NCI-H2196 (cell line): ENCODE measurements around the gene LIPI.
A peak's percentile ranks its signal among the peaks of the same experiment; 100 is the strongest.
"Not testable (repeated sequence)": the region's sequence is repeated elsewhere in the genome, so short reads cannot be mapped to it uniquely, and the experiment has no call there.

Experiments used
- DNase-seq: peaks from one replicate; lab custom pipeline; 2025; ENCODE audit not compliant: unreplicated experiment; lab: John Stamatoyannopoulos, UW

LIPI gene

DNA sequence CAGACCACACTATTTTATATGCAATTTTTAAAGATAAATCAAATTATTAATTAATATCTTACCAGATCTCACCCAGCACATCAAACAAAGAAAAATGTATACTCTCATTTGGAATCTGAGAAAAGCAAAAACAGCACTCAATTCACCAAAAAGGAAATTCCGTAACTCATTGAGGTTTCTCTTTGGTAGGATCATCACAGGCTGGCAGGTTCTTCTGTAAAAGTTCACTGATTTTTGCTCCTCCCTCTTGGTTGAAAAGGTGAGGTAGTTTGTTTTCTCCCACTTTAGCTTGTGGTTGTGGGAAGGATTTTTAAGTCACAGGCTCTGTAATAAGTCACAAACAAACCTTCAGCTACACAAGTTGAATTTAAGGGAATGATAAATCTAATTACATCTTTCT is at the start of gene LIPI:
Gene LIPI (minus strand): TSS at position 218 of the 400 bp plus-strand sequence. CDS start 110 bp downstream, at position 108.
- DNase-seq: no peak

DNA sequence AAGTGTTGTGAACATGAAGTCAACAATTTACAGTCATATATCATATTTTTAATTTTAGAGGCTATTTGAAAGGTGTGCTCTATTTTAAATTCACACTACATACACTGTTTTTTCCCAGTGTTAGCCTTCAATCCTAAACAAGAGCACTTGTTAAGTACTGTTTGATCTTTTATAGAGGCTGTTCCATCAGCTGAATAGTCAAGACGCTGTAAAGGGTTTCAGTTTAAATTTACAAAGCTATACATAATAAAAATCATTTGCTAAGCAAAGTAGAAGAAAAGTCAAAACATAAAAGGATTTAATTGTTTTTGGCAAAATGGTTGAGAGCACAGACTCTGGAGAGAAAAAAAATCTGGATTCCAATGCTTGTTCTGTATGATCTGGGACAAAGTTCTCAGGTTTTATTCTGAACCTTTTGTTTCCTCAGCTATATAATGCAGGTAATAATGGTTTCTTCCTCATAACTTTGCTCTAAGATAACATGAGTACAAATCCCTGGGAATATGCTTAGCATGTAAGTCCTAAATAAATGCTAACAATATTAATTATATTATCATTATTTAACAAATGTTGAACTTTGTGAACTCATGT is 49.5 kb upstream of the LIPI start:
- no peak for DNase-seq

DNA sequence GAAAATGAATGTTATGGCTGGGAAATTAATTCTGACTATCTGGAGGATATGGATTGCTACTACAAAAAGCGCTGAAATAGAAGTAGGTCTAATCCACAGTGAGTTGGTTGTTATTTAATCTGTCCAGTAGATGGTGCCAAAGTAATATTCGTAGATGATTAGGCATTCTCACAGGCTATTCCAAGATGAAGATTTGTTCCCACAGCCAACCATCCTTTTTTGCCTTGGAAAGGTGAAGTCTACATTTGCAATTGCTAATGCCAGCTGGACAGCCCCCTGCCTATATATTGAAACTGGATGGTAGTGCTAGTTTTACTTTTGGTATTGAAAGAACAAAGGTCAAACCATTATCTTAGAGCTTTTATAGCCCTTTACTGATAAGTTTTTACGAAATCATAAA is 49.0 kb upstream of the LIPI start:
- peak; percentile 34 for DNase-seq

DNA sequence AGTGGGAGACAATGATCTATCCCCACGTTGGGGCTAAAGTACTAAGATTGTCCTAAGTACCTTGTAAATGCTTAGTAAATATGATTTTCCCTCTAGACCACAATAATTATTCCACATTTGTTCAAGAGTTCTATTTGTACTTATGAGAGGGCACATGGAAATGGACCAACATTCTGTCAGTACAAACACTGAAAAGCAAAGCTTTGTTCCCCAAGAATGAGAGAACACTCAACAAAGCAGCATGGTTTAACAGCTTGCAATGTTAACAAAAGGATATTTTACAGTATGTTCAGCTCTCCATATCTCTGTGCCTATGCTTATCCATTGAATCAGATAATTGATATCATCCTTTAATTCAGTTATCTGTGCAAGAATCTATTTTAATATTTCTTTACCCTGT is 40.6 kb upstream of the LIPI start:
- no peak for DNase-seq

DNA sequence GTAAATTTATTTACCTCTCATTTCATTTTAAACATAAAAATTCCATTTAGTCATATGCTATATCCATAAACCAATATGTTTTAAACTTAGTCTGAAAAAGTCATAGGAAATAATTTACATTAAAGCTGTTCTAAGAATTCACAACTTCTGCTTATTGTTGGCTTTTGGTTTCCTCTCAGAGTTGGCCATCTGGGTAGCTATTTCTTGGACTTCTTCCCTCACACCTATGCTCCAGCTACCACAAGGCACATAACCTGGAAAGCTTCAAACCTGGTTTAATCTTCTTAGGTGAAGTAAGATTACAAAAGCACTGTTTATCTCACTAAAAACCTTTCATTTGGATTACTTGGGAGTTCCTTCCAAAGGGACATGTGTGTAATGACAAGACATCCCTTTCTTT is 35.0 kb upstream of the LIPI start:
- DNase-seq: no peak

DNA sequence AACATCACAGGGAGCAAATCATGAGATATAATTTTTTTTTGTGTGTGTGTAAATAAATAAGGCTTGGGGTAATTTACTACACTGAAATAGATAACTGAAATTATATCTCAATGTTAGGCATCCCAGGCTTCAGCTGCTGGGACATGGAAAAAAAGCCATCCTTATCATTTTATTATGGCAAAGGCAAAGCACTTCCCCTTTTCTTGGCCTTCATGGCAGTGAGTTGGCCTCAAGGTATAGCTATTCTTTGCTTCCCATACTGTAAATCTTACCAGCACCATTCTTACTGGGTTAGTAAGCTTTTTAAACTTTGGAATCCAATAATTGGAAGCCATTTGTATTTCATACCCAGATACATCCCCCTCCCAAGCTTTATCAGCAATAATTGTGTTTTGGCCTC is 34.2 kb upstream of the LIPI start:
- no peak for DNase-seq

DNA sequence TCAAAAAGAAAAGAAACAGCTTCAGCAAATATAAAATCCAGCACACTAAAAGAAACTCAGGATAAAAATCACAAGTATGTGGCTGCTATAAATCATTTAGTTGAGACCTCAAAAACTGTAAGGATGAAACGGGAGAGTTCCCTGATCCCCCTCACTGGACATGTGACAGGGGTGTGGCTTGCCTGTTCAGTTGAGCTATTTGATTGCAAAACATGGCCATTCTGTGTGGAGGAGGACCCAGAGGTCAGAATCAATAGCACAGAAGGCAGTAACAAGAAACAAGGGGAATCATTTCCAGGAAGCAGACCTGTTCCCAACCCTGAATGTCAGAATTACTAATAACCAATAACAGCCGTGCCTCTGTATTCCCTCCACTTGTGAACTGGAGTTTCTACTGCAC is 33.1 kb upstream of the LIPI start:
- no peak for DNase-seq

DNA sequence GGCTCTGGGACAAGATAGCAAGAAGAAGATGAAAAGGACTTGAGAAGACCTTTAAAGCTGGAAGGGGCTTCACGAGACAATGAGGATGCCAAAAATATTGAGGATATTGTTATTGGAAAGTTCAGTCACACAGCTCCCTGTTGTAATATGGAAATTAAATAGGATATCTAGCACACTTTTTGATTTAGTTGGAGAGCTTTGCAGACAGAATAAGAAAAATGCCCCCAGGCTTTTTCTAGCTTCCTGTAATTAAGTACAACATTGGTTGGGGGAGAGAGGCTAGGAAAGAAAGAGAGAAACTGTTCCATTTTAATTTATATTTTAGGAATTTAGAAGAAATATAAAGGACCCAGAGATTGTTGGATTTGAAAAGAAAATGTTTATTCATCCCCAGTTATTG is 32.7 kb upstream of the LIPI start:
- DNase-seq: no peak

DNA sequence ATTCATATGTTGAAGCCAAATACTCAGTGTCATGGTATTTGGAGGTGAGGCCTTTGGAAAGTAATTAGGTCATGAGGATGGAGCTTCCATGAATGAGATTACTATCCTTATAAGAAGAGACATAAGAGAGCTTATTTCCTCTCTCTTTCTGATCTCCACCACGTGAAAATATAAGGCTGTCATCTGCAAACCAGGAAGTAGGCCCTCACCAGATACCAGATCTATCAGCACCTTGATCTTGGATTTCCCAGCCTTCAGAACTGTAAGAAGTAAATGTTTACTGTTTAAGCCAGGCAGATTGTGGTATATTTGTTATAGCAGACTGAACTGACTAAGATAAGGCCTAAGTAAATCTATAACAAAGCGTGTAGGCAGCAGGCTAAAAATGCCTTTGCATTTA is 30.5 kb upstream of the LIPI start:
- DNase-seq: no peak

DNA sequence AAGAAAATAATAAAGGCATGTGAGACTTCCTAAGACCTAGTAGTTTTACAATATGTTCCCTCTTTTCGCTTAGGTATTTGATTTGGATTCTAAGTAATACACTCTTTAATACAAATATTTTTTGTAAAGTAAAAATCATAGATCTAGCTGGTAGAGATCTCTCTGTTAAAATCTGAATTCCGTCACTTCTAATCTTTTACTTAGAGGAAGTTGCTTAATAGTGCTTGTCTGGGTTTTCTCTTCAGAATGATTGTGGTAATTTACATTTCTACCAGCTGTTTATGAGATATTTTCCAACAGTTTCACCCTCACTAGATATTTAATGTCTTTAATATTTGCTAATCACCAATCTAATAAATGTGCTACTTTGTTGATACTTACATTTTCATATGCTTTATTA is 28.5 kb upstream of the LIPI start:
- DNase-seq: no peak

DNA sequence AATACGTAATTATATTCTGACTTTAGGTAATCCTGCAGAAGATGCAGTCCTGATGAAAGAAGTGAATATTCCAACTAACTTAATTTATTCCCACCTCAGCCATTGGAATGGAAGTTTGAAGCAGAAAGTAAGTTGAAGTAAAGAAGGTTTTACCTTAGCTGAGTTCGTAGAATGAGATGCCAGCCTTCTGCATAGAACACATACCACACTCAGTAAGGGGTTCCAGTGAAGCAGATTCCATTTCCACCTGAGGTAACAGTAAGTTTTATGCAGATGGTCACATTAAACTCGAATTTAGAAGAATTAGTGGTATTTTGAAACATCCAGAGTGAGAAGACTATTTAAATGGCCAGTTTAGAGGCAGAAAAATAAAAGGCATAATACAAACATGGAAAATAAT is 25.4 kb upstream of the LIPI start:
- DNase-seq: no peak

DNA sequence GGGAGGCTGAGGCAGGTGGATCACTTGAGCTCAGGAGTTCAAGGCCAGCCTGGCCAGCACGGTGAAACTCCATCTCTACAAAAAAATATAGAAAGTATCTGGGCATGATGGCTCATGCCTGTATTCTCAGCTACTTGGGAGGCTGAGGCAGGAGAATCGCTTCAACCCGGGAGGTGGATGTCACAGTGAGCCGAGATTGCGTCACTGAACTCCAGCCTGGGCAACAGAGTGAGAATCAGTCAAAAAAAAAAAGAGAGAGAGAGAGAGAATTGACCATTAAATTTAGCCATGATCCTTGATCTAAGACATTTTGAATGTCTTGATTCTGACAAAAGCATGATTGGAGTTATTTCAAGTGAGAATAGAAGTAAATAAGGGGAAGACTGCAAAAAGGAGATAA is 24.3 kb upstream of the LIPI start:
- no peak for DNase-seq

DNA sequence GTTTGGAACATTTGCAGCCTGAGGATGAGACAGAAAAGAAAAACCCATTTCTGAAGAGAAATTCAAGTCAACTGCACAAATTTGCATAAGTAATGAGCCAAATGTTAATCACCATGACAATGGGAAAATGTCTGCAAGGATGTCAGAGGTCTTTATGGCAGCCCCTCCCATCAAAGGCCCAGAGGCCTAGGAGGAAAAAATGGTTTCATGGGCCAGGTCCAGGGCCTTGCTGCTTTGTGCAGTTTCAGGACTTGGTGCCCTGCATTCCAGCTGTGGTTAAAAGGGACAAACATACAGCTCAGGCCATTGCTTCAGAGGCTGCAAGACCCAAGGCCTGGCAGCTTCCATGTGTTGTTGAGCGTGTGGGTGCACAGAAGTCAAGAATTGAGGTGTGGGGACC is 18.6 kb upstream of the LIPI start:
- no peak for DNase-seq

DNA sequence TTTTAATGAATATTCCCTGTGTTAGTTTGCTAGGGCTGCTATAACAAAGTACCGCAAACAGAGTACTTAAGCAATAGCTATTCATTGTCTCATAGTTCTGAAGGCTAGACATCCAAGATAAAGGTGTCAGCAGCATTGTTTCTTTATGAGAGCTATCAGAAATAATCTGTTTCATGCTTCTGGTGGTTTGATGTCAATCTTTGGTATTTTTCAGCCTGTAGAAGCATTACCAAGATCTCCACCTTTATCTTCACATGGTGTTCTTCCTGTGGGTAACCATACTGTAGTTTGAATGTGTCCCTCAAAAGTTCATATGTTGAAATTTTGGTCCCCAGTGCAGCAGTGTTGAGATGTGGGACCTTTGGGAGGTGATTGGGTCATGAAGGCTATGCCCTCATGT is 12.6 kb upstream of the LIPI start:
- DNase-seq: no peak

DNA sequence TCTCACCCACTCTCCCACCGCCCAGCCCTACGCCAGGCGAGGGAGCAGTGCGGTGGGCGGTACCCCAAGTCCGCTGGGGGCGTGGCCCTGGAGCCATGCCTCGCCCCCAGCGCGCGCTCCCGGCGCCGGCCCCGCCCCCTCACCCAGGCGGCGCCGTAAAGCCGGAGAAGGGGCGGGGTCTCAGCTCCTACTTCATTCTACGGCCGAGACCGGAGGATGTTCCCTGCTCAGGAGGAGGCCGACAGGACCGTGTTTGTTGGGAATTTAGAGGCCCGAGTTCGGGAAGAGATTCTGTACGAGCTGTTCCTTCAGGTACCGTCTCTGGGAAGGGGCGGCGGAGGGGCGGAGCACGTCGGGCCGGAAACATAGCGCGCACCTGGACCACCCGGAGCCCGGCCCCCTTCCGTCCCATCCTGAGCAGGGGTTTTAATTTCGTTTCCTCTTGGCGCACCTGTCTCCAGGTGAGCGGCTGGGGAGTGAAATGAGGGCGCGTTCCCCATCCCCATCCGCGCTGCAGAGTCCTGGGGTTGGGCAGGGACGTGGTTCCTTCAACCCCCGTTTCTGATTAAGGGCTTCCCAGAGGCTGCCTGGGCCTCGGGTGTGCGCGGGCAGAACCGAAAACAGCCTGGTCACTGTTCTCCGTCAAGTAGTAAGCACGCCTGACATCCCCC is 5.4 kb upstream of the LIPI start, which contains the start of gene RBM11:
Gene RBM11 (plus strand): TSS at position 187 of the 671 bp plus-strand sequence. CDS start 30 bp downstream, at position 217.
- peak; percentile 83 for DNase-seq

DNA sequence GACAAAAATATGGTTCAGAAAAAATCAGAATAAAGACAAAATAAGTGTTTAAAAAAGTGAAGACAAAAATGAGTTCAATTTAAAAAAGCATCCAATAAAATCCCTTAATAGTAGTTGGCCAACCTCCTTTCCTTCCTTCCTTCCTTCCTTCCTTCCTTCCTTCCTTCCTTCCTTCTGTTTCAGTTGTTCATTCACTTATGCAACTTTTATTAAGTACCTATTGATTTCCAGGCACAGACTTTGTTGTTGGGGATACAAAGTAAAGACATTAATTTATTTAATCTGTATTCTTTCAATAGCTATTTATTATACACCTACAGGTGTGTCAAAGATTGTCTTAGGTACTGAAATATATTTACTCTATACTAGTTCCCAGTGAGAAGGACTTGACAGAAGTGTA is 2.4 kb upstream of the LIPI start:
- DNase-seq: no peak

DNA sequence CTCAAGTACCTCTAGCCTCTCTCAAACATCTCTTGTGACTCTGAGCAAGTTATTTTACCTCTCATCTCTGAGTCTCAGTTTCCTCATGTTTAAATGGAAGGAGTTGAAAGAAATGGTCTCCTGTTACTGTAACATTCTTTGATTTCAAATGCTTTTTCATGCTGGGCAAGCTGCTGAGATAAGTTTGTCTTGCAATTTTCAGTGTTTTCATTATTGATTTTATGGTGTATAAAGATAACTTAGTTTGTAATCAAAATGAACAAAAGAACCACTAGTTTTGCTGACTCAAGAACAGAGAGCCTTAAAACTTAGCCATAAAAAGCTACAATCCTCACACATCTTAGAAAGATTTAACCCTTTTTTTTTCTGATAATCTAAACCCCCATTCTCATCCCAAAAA is 4.5 kb downstream of the LIPI start:
- DNase-seq: no peak

DNA sequence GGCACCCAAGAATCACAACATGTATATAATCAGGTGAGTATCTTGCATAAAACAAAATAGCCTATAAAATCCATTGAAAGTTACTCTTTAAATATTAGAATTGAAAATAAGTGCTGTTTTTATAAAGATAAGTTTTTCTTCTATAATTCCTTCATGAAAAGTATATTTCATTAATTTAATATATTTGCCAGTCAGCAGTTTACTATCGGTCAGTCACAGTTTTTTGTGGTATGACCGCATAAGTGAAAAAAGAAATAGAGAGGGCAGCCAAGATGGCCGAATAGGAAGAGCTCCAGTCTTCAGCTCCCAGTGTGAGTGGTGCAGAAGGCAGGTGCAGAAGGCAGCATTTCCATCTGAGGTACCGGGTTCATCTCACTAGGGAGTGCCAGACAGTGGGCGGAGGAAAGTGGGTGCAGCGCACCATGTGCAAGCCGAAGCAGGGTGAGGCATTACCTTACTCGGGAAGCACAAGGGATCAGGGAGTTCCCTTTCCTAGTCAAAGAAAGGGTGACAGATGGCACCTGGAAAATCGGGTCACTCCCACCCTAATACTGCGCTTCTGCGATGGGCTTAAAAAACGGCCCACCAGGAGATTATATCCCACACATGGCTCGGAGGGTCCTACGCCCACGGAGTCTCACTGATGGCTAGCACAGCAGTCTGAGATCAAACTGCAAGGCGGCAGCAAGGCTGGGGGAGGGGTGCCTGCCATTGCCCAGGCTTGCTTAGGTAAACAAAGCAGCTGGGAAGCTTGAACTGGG is 44.1 kb downstream of the LIPI start:
- DNase-seq: not testable (repeated sequence)

DNA sequence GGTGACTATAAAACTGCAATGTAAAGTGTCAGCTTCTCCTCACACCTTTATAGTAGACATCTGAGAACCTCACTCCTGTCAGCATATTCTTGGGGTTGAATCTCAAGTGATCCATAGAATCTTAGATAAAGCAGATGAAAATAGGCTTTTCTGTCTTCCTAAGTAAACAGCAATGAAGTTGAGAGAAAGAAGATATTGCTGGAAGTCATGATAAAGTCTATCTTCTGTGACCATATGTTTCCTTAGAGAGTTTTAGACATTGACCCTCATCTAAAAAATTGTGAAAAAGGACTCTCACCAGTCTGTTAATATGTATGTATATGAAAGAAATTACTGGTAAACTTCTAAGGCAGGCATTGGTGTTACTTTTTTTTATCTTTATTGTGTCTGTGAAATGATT is 66.8 kb downstream of the LIPI start:
- DNase-seq: no peak

DNA sequence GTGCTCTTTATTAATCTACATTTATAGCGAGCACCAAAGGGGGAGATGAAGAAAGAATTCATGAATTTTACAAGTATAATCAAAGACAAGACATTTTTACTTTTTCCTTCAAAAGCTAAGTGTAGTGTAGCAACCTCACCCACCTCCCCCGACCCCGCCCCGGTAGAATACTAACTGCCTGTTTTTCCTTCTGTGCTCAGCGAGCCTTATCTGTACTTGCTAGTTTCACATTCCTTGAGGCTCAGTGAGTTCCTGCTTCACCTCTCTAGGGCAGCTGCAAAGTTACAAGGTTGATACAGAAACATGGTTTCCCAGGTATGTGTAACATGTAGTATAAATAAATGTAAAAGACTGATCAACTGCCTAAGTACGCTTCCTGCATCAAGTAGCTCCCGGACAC is 86.5 kb downstream of the LIPI start:
- DNase-seq: no peak

DNA sequence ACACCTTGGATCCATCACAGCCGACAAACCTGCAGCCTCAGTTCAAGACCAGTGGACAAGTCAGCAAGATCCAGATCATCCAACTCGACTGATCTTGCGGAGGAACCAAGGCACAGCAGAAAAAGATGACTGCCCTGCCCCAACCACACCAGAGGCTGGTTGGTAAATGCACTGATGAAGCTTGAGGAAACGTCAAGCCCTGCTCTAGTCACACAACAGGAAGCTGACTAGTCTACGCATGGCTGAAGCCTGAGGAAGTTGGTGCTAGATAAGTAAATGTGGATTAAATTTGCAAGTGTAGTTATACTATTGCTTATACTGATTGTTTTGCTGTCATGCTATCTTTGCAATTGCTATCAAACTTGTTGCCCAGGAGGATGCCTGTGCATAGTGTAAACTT is 89.0 kb downstream of the LIPI start:
- no peak for DNase-seq

DNA sequence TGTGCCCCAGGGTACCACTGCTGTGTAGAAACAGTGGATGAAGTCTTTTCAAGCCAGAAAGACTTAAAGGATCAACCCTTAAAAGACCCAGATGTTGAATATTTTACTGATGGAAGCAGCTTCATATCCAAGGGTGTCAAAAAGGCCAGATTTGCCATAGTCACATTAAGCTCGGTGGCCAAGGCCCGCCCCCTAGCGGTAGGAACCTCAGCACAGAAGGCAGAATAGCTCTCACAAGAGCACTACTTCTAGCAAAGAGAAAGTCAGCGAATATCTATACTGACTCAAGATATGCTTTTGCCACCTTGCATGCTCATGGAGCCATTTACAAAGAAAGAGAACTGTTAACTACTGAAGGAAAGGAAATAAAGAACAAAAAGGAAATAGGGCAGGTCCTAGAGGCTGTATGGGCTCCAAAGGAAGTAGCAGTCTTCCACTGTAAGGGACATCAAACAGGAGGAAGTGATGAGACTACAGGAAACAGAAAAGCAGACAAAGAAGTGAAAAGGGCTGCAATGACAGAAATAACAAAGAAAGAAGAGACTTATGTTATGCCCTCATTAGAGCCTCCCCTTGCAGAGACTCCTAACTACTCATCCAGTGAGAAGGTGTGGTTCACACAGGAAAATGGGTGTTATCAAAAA is 90.5 kb downstream of the LIPI start:
- DNase-seq: peak; percentile 37
